ENCODE results near the gene PDE4A. TPM values are rescaled to one million over a fixed set of nuclear protein-coding genes. Genes with fewer than 3 reads are reported as not detected.

PDE4A gene
- total and polyA plus RNA-seq, 10 of the 15 experiments (the other 5 are each of a cell fraction or from before 2014, with no cell fraction given) = 0.24 to 13.3 (median 4.9) TPM

GRCh38 chr19:10433131-10433536 lies 12.8 kb downstream of the PDE4A start:
- ChIA-PET CTCF (interaction anchor here (27.3 kb wide), 1 partner anchor 23 kb away, joined by 1053 read pairs; the partner anchor contains the start of genes CDC37 and PDE4A), POLR2A (interaction anchor here (3.3 kb wide), 1 partner anchor 27 kb away, joined by 16 read pairs; no protein-coding TSS in a partner anchor), SMC1A (ENCODE audit: uncharacterized antibody, unreplicated experiment) (interaction anchor here (0.6 to 17.7 kb wide), 2 partner anchors 22 to 50 kb away, joined by 3 to 364 read pairs; partner anchors contain the start of gene CDC37), RAD21 (ENCODE audit: unreplicated experiment) (interaction anchor here (1.0 to 3.7 kb wide), 4 partner anchors 15 to 29 kb away, joined by 3 to 21 read pairs (median 6); partner anchors contain the start of gene CDC37)
- H4K20me1 ChIP-seq (ENCODE audit: control insufficient read depth, insufficient read depth) = no peaks in the 10 kb centered on the region
- H3K9ac ChIP-seq (ENCODE audit: control insufficient read depth, insufficient read depth, low read length) = no peak overlapping the region
- H3K27me3 ChIP-seq (replicated peaks in 1 of 2; ENCODE audit: control insufficient read depth in 2 of 2, insufficient read depth in 2 of 2, low read length in 1 of 2) = peaks cover 0 to 4% of the 10 kb centered on the region in 2 experiments; a peak in 1 of 4 replicates
- intact Hi-C loops (cut with micrococcal nuclease; ENCODE audit: unreplicated experiment) (no loop called here), in situ Hi-C loops (cut with MboI) (no loop called here)
- TF ChIP-seq, protein P1, sequence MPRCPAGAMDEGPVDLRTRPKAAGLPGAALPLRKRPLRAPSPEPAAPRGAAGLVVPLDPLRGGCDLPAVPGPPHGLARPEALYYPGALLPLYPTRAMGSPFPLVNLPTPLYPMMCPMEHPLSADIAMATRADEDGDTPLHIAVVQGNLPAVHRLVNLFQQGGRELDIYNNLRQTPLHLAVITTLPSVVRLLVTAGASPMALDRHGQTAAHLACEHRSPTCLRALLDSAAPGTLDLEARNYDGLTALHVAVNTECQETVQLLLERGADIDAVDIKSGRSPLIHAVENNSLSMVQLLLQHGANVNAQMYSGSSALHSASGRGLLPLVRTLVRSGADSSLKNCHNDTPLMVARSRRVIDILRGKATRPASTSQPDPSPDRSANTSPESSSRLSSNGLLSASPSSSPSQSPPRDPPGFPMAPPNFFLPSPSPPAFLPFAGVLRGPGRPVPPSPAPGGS (IDR thresholded peaks at IDR 0.05; ENCODE audit: borderline replicate concordance, insufficient read depth, low read depth, low read length, poor library complexity, severe bottlenecking) = peak; percentile 91
- TF ChIP-seq ZBED1 (IDR thresholded peaks at IDR 0.05; ENCODE audit: borderline replicate concordance) (0 out of 2 replicates have a peak, but pooled peaks have one; percentile 16), IRF4 (IDR thresholded peaks at IDR 0.05; ENCODE audit: low read depth, low read length) (no peak), RAD51 (IDR thresholded peaks at IDR 0.05) (no peak), TCF3 (IDR thresholded peaks at IDR 0.05; ENCODE audit: borderline replicate concordance, insufficient read depth, low read depth, low read length) (0 out of 2 replicates have a peak, but pooled peaks have one; percentile 40), MEF2B (IDR thresholded peaks at IDR 0.05; ENCODE audit: partially characterized antibody, poor library complexity, severe bottlenecking) (no peak)
- H3K9me3 ChIP-seq (replicated peaks; ENCODE audit: control insufficient read depth, insufficient read depth, low read length) = no peaks in the 10 kb centered on the region
- H3K4me2 ChIP-seq (ENCODE audit: control insufficient read depth, insufficient read depth) = no peak overlapping the region
- no peak overlapping the region for H3K4me3 ChIP-seq
- H3K36me3 ChIP-seq (ENCODE audit: control insufficient read depth in 2 of 2, insufficient read depth in 2 of 2, low read length in 1 of 2) = no peaks in the 10 kb centered on the region; a peak in 1 of 4 replicates
- no peak for FAIRE-seq
- BruUV-seq (replicated peaks) = TSS peak; percentile 49
- DNase-seq (ENCODE audit: low read depth, low spot score) = no peak
- peaks cover 2% of the 10 kb centered on the region; the same call in 1 of the 2 replicates for H3K79me2 ChIP-seq (ENCODE audit: control insufficient read depth, insufficient read depth, low read length)
- 92% methylated on average over 10 of the region's 10 CpGs for WGBS (ENCODE audit: insufficient coverage, insufficient replicate concordance, low lambda C conversion rate, missing lambda C conversion rate)
- no peak overlapping the region for H3K27ac ChIP-seq (ENCODE audit: control insufficient read depth, insufficient read depth)
- no peak overlapping the region for H2AFZ ChIP-seq (ENCODE audit: control insufficient read depth, low read depth, low read length)
- H3K4me1 ChIP-seq (ENCODE audit: control insufficient read depth, insufficient read depth, low read length) = peaks cover 31% of the 10 kb centered on the region
- no peak for ATAC-seq

Measured in GM12878 (cell line).